Mesenteric fat pad (tissue), 1 donor: Measurements from ENCODE around the gene CTDSP2. TPM values are rescaled to one million over a fixed set of nuclear protein-coding genes. Genes with fewer than 3 reads are reported as not detected.

Experiments used
- DNase-seq: peaks from one replicate; pipeline ENCODE4 v3.0.0-alpha.2; 2020; ENCODE audit warnings: low spot score
- total RNA-seq: library from RNA; stranded (reverse); fragmentation: NEBNext Ultra II Directional; extraction: Animal tissue kit (Norgen Biotek cat#: 25700); gene quantifications from one replicate; pipeline ENCODE4 v1.2.1, GENCODE V29; 2021
- donor health status: DM: yes; HTN: yes; CAD: no.

Gene CTDSP2
- total RNA-seq, 1 donor from 2014 or later = 156 TPM

DNA sequence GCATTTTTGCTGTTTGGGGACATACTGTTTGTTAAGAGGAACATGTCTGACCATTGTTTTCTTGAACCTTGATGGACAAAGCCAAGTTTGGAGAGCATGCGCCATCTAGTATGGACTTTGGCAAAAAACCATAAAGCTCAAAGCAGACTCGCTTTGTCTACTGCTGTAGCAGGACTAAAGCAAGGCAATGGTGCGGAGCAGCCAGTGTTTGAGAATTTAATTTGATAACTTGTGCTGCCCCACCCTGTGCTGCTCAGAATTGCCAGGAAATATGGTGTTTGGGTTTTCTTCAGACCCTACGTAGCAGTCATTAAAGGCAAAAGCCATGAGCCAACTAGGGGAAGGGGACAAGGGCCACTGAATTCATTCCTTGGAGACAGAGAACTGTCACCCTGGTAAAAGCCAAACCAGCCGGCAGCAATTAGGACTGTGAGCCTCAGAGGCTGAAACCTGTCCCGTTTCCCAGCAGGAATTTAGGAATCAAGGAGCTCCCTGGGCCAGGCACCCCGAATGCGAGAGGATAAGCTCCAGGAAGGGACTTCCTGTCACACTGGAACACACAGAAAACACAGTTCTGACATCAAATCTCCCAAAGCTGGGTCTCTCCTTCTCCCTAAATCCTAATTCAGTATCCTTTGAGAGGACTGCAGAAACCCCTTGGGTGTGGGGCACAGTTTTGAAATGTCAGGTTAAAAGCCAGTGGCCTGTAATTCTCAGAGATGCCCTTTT is 29.1 kb downstream of the CTDSP2 start:
- DNase-seq = no peak

DNA sequence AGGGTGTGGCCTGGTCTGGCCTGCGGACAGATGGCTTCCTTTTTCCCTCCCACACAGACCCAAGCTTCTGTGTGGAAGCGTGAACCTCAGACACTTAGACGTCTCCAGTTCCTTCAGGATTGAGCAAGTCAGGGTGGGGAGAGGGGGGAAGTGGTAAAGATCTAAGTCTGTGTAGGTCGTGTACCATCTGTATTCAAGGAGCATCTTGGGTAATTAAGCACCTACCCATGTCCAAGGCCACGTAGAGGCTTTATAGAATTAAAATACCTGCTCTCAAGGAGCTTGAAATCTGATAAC is 29.7 kb downstream of the CTDSP2 start:
- no peak for DNase-seq

DNA sequence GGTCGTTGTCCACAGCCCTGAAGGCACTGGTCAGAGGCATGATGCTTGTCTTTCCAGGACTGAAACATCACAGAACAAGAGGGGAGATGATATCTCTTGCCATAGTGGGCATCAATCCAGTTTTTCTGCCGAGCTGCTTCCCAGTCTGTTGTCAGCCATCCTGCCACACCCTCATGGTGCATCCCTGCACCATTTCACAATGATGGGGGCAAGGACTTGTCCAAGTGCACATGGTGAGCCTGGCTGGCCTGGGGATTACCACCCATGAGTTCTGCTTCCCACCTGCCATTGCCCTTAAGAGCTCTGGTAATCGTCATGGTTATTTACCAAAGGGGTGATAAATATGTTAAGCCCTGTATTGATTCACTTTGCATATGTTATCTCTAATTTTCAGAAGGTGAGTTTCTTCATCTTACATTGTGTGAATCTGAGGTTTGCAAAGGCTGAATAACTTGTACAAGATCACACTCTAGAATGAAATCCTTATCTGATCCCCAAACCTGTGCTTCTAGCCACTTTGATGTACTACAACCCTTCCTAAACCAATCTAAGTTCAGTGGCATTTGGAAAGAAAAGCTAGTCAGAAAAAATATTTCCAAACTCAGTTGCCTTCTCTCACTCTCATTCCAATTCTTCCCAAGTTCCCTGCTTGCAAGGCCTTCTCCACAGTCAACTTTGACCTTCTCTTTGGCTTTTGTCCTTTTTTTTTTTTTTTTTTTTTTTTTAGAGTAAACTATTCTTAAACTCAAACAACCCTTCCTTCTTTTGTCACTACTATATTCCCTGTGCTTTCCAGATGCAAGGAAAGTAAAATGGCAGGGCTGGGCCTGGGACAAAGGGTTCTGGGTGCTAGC is 30.3 kb downstream of the CTDSP2 start:
- no peak for DNase-seq

GRCh38 chr12:57815177-57816000 is 31.1 kb downstream of the CTDSP2 start:
- DNase-seq = no peak

DNA sequence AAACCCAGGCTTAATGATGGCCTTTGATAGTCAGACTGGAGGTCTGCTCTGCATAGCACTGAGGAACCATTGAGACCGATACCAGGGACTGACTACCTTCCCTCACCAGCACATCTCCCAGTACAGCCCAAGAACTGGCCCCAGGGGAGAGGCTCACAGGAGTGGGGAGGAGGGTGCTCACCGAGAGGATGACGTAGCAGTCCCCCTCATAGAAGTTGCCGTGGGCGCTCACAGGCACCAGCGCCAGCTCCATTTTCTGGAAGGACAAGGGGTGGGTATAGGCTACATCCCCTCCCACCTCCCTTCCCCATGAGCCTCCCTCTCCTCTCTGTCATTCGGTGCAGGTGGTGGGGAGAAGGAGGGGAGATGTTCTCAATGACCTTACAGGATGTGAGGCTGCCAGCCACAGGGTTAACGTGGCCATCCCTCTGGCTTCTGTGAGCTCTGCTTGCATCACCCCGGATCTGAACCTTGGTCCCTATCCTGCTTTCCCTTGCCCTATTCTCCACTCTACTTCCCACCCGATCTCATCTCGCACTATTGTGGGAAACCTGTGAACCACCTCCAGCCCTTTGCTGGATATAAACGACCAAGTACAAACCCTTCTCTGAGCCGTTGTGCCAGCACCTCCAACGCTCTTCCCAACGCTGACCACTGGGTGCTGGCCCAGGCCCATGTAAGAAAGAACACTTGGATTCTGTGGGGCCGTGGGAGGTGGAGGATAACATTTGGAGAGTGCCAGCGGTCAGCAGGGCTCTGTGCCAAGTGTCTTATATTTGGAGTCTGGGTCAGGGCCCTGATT is 32.4 kb downstream of the CTDSP2 start:
- DNase-seq = no peak

DNA sequence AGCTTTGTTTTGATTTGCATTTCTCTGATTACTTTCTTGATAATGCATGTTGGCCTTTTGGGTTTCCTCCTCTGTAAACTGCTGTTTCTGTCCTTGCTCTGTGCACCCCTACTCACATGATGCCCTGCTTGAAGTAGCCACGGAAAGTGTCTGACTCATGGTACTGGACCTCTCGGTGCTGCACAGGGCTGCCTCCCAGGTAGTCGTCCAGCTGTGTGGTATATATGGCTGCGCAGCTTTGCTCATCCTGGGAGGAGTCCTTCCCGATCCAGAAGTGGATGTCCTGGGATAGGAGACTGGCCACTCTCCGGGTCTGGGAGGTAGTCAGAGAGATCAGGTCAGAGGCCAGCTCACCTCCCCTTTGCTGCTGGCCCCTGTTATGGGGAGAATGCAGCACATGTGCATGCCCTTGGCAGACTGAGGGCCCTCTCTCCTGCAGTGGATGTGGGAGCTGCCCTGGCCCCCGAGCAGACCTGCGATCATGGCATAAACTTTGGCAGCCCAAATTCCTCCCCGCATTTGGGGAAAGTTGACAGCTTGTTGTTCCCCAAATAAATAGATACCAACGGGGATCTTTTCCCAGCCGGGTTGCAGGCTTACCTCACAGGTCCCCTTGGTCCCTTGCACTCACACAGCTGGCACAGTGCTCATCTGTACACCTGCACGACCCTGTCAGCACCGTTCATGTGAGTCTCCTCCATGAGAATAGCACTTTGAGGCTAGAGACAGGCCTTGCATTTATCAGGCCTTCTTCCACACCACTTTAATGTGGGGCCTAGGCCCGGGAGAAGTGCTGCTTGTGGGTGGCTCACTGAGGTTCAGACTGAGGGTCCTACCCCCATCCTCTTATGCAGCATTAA is 33.2 kb downstream of the CTDSP2 start:
- DNase-seq = no peak

DNA sequence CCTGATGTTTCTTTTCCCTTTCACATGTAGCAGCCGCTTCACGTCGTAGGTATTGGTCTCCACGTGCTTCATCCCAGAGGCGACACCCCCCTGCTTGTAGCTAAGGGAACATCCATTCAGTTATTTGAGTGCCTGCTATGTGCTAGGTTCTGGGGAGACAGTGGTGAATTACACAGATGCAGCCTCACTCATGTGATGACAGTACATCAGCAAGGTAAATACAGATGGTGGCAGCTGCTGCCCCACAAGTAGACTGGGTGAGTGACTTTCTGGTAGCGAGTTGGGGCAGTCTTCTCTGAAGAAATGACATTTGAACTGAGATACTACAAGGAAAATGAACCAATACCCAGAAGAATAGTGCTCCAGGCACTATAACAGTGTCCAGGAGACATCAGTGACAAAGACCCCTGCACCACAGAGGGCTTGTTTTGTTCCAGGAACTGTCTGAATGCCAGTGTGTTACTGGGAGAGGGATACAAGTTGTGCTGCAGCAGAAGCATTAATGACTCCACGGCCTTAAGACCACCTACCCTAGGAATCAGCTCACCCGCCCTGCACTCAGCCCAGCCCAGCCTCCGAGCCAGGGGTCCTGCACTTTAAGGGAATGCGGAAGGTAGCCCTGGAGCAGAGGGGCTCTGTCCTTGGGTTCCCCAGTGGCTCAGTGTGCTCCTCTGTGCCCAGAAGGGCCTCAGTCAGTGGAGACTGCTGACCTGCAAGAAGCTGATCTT is 35.3 kb downstream of the CTDSP2 start:
- peak; percentile 64 for DNase-seq

DNA sequence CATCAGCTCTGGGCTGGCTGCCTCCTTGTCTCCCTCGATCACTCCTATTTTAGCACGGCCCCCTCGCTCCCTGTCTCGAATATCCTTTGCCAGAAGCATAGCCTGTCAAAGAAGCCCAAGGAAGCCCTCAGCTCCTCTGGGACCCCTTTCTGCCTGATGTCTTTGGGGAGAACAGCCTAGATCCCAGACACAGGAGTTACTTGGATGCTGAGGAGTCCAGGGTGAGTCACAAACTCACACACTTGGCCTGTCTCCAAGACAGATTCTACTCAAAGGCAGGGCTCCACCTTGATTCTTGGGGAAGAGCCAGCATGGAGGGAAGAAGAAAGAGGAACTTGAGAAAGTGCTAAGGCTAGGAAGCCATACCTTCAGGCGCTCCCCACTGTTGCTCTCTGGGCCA is 36.1 kb downstream of the CTDSP2 start:
- peak; percentile 18 for DNase-seq

- DNase-seq = no peak
Measured at GRCh38 chr12:57809425-57809824, 37.1 kb downstream of the CTDSP2 start.

DNA sequence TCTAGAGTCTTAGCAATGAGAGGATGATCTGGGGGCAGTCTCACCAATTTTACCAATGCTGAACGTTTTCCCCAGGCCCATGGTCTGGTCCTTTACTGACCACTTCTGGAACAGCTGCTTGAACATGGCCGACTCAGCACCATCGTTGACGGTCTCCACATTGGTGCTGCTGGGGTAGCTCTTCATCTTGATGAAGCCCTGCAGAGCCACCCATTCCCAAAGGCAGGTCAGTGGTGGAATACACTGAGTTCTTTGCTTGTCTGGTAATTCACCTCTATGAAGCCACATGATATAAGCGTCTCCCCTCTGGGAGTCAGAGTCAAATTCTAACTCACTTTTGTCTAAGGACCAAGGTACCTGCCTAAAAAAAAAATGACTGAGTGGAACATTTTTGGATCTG is 38.2 kb downstream of the CTDSP2 start:
- DNase-seq = no peak

GRCh38 chr12:57807285-57807684 is 39.2 kb downstream of the CTDSP2 start:
- no peak for DNase-seq

GRCh38 chr12:57806677-57807076 is 39.9 kb downstream of the CTDSP2 start:
- DNase-seq = no peak

DNA sequence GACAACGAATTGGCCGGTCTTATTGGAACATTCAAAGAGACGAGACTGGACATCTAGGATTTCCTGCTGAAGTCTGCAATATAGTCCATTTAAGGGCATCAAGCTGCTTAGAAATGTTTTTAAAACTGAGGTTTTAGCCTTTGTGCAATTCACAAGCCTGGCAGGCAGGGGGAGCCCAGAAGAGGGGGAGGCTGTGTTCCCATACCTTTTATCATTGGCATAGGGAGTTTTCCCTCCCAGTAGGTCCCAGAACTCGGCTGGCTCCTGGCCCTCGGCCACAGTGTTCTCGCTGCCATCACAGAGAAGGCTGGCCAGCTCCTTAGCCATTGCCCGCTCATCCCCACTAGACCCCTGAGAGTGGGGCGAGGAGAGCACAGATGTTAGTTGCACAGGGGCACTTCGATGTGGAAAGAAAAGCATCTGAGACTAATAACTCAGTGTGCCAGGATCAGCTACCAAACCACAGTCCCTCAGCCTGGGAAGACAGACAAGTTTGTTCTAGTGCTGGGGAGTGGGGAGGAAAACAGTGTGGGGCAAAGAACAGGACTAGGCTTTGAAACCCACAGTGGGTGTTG is 43.1 kb downstream of the CTDSP2 start:
- no peak for DNase-seq

DNA sequence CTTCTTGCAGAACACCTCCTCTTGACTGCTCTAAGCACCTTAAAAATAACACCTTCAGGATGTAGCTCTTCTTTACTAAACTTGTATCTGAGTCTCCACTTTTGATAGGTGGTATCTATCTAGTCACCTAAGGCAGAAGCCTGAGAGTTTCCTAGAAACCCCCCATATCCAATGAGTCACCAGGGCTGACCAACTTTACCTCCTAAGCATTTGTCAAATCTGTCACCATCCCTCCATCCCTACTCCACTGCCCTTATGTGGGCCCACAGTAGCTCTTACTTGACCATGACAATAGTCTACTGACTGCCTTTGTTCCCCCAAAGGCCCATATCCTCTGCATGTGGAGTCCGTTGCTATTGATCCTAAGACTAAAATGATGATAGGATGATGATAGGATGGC is 43.9 kb downstream of the CTDSP2 start:
- DNase-seq = no peak

DNA sequence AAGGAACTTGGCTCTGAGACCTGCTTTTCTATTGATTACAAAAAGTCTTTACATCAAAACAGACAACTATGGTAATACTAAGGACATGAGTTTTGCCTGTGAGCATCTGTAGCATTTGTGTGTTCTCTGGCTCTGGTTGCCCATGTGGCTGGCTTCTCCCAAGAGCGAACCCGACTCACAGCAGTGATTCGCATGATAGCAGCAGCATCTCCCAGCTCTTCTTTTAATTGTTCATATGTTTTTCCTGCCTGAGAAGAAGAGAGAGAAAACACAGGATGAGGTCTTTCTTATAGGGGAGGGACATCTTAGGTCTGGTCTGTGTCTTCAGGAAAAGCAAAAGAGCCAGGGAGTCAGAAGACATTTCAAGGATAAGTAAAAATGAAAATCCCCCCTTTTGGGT is 45.6 kb downstream of the CTDSP2 start:
- DNase-seq = no peak

DNA sequence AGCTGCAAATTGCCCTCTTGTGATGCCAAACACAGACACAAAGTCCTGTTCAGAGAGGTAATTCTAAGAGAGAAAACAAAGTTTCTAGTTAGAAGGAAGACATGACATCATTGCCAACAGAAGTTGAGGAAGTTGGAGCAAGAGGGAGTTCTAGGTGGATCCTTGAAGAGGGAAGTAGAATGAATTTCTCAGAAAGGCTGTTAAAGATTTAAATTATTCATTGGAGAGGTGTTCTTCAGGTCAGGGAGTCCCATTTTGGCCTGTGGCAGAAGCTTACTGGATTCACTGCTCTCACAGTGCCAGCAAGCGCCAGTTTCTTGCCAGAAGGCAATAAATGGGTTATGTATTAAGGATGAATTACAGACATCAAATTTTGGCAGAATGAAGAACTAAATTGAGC is 48.6 kb downstream of the CTDSP2 start:
- DNase-seq = no peak

GRCh38 chr12:57796996-57797395 is 49.5 kb downstream of the CTDSP2 start:
- no peak for DNase-seq

DNA sequence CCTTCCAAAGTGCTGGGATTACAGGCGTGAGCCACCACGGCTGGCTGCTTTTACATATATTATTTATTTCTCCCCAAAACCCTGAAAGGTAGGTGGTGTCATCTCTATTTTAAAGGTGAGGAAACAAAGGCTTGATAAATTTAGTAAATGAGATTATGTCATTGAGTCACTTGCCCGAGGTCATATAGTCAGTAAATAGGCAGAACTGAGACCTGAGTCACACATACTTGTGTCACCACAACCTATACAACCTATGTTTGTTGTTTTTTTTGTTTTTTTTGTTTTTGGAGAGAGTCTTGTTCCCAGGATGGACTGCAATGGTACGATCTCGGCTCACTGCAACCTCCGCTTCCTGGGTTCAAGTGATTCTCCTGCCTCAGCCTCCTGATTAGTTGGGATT is 51.2 kb downstream of the CTDSP2 start:
- DNase-seq = no peak

GRCh38 chr12:57793920-57794319 is 52.6 kb downstream of the CTDSP2 start:
- DNase-seq = no peak
